GM11168 (cell line): ENCODE data around the gene ARHGAP29.

Source experiments
- in situ Hi-C: fragments of 300-500 bp; cut with MboI; formaldehyde crosslinking; loops from one replicate; pipeline ENCODE4 v1.12.0; 2022; ENCODE audit warnings: low sequenced_read_pairs; ENCODE audit not compliant: unreplicated experiment

ARHGAP29 gene

GRCh38 chr1:94260635-94261387 is 23.4 kb upstream of the ARHGAP29 start:
- in situ Hi-C loops, result no loop called here

- in situ Hi-C loops, result no loop called here
Measured at GRCh38 chr1:94259635-94260289, 22.4 kb upstream of the ARHGAP29 start.

DNA sequence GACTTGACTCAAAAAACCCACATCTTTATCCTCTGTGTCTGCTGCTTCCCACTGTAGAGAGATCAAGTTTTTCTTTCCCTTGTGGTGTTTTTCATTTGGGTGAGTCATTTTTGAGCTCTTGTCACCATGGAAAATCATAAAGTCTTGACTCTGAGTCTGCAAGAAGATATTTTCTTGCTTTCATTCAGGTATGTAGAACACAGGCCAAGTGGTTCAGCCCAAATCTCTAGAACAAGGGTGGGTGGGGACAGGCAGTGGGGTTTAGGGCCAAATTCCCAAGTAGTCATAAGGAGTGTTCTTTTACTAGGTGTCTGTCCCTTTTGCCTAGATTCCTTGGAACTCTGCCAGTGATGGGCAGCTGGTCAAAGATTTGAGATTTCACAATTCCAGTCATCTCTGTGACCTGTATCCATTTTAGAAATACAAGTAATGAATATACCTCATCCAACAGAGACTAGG is 21.5 kb upstream of the ARHGAP29 start:
- in situ Hi-C loops, result no loop called here

- in situ Hi-C loops, result no loop called here
Measured at GRCh38 chr1:94257444-94257843, 20.1 kb upstream of the ARHGAP29 start.

GRCh38 chr1:94255476-94255875 is 18.1 kb upstream of the ARHGAP29 start:
- in situ Hi-C loops, result no loop called here

GRCh38 chr1:94254073-94254810 is 16.9 kb upstream of the ARHGAP29 start:
- in situ Hi-C loops, result no loop called here

DNA sequence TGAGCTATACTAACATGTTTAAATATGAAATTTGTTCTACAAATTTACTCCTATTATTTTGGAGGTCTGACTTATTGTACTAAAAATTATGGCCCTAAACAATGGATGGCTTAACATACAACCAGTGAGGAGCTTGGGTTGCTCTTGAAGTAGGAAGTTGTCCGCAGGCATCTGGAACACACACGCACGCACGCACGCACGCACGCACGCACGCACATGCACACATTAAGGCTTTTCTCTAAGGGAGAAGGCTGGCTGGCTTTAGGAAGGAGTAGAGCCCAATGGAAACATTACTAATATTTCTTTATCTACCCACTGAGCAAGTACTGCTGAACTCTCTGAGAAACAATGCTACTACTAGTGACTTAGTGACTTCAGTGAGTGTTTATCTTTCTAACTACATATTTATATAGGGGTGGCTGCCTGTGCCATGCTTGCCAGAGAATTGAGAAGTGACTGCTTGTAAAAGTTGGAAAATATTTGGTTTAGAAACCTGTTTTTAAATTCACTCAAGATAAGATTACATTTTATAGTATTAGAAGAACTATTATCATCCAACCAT is 16.2 kb upstream of the ARHGAP29 start:
- in situ Hi-C loops, result no loop called here

DNA sequence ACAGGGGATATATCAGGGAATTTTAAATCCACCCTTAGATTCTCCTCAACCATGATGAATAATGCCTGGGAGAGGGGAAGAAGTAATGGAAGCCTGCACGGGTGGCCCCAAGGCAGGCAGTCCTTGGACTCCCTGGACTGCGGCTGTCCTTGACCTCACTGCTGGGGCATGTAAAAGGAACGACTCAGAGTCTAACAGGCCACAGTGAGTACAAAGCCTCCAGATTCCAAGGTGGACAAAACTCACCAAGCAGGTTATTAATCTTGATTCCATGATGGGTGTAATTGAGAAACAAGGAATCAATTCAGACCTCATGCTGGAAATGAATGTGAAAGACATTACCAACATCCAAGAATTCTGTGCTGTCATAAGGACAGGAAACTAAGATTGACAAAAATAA is 13.0 kb upstream of the ARHGAP29 start:
- in situ Hi-C loops, result no loop called here

- in situ Hi-C loops, result no loop called here
Measured at GRCh38 chr1:94248956-94249688, 11.7 kb upstream of the ARHGAP29 start.

- in situ Hi-C loops, result no loop called here
Measured at GRCh38 chr1:94247138-94248094, 10.0 kb upstream of the ARHGAP29 start.

GRCh38 chr1:94246692-94247137 is 9.3 kb upstream of the ARHGAP29 start:
- in situ Hi-C loops, result no loop called here

DNA sequence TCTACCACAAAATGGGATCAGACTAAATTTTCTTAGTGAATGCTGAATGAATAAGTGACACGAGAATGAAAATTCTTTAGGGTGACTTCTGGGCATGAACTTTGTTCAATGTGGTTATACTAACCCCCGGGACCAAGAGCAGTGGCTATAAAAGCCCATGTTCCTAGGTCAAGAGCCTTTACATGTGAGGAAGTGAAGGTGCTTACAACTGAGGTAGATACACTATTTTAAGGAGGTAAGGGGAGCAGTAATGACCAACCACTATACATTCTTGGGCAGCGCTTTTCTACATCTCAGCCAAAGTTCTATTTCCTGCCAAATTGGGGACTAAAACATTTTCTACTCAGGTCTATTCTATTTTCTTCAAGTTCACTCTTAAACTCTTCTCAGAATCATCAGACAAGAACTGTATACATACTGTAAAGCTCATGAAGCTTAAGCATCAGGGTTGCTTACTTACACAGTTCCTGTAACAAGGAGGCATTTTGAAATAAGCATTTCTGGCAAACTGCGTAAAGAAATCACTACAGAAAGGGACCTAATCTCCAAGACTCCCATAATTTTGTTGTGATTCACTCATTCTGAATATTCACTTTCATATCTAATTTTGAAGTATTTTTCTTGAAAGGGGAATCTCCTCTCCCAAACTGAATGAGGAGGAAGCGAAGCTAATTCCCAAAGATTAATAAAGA is 8.5 kb upstream of the ARHGAP29 start:
- in situ Hi-C loops, result no loop called here

DNA sequence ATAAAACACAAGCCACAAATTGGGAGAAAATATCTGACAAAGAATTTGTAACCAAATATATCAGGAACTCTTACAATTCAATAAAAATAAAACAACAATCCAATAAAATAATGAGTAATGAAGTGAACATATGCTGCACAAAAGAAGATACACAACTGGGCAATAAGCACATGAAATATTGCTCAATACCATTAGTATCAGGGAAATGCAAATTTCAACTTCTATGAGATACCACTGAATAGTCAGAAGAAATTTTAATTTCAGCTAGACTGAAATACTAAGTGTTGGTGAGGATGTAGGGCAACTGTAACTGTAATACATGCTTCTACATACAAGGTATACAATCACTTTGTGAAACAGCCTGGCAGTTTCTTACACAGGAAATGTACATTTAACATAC is 7.4 kb upstream of the ARHGAP29 start:
- in situ Hi-C loops, result no loop called here

GRCh38 chr1:94243665-94244064 is 6.3 kb upstream of the ARHGAP29 start:
- in situ Hi-C loops, result no loop called here

GRCh38 chr1:94240822-94241221 is 3.4 kb upstream of the ARHGAP29 start:
- in situ Hi-C loops, result no loop called here

DNA sequence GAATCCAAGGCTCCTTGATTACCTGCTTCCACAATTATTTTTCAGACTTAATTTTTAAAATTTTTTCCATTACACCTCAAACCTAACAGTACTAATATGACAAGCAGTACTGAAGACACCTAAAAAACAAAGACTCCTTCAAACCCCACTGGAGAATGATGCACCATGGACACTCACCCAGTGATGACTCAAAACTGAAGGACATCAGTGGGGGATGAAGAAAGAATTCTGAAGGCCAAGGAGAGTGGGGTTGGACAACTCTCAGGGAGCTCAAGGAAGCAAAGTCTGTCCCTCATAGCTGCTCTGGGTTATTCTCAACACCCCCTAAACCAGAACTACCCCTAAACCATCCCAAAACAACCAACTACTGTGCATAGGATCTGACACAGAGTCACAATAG is 2.4 kb upstream of the ARHGAP29 start:
- in situ Hi-C loops, result no loop called here

GRCh38 chr1:94239051-94239450 is 1.7 kb upstream of the ARHGAP29 start:
- in situ Hi-C loops, result no loop called here

GRCh38 chr1:94236630-94237290 is 624 bp downstream of the ARHGAP29 start:
- in situ Hi-C loops, result no loop called here
